SK-N-SH (cell line): ENCODE data around the gene FDXACB1. TPM values are rescaled to one million over a fixed set of nuclear protein-coding genes. Genes with fewer than 3 reads are reported as not detected.

Experiments used
- CTCF ChIA-PET: fragments of 300-600, 350-600 bp; formaldehyde crosslinking; extraction: SDS; loops from one replicate; lab custom pipeline; 2021; lab: Yijun Ruan, JAX
- POLR2A ChIA-PET: fragments of 350-600 bp; sonication (Branson Sonifier 250); formaldehyde crosslinking; extraction: SDS; loops from one replicate; lab custom pipeline; 2020; ENCODE audit warnings: antibody characterized with exemption, inconsistent platforms; lab: Yijun Ruan, JAX
- DNase-seq: peaks from one replicate; pipeline ENCODE4 v3.0.0; 2012
- H2AFZ ChIP-seq: fragments of 200-600 bp; sonication (generic); 2 replicates; pipeline ENCODE4 v1.8.1; 2016; ENCODE audit warnings: antibody characterized with exemption, mild to moderate bottlenecking, low read depth
- H3F3A ChIP-seq: fragments of 200-600 bp; sonication (generic); replicated peaks from 2 replicates; pipeline ENCODE3; 2016; ENCODE audit warnings: antibody characterized with exemption, mild to moderate bottlenecking; ENCODE audit not compliant: insufficient read depth
- H3K27ac ChIP-seq, 2 experiments: fragments of 200-500 bp in 1 of 2; fragments of 200-600 bp in 1 of 2; sonication (Bioruptor generic) in 1 of 2; sonication (generic), shearing (Covaris generic) in 1 of 2; 2 replicates each; pipeline versions ENCODE4 v1.5.1 to v1.6.1; 2014 to 2016; ENCODE audit warnings: low read depth in 2 of 2, inconsistent platforms in 1 of 2, low read length in 1 of 2, mild to moderate bottlenecking in 1 of 2, mixed read lengths in 1 of 2
- H3K27me3 ChIP-seq: fragments of 200-600 bp; sonication (generic), shearing (Covaris generic); 2 replicates; pipeline ENCODE4 v1.6.1; 2016; ENCODE audit warnings: mixed run types; ENCODE audit not compliant: insufficient read depth
- H3K36me3 ChIP-seq, 2 experiments: fragments of 200-500 bp in 1 of 2; fragments of 200-600 bp in 1 of 2; sonication (Bioruptor generic) in 1 of 2; sonication (generic) in 1 of 2; replicated peaks in 1 of 2; 2 replicates each; pipeline versions ENCODE3 to v1.5.1; 2014 to 2016; ENCODE audit warnings: low read length in 1 of 2, mild to moderate bottlenecking in 1 of 2; ENCODE audit not compliant: insufficient read depth in 2 of 2, control insufficient read depth in 1 of 2
- H3K4me1 ChIP-seq, 2 experiments: fragments of 200-500 bp in 1 of 2; fragments of 200-600 bp in 1 of 2; sonication (Bioruptor generic) in 1 of 2; sonication (generic), shearing (Covaris generic) in 1 of 2; 2 replicates each; pipeline versions ENCODE4 v1.5.1 to v1.6.1; 2014 to 2016; ENCODE audit warnings: low read depth in 1 of 2, low read length in 1 of 2, mixed run types in 1 of 2; ENCODE audit not compliant: insufficient read depth in 2 of 2, control insufficient read depth in 1 of 2
- H3K4me2 ChIP-seq: fragments of 200-600 bp; sonication (generic), shearing (Covaris generic); 2 replicates; pipeline ENCODE4 v1.6.1; 2017; ENCODE audit warnings: mixed run types
- H3K4me3 ChIP-seq, 2 experiments: fragments of 200-500 bp in 1 of 2; fragments of 200-600 bp in 1 of 2; sonication (Bioruptor generic) in 1 of 2; sonication (generic), shearing (Covaris generic) in 1 of 2; 2 replicates each; pipeline versions ENCODE4 v1.5.1 to v1.8.1; 2014 to 2016; ENCODE audit warnings: low read depth in 2 of 2, inconsistent platforms in 1 of 2, low read length in 1 of 2, mild to moderate bottlenecking in 1 of 2, mixed read lengths in 1 of 2, moderate library complexity in 1 of 2
- H3K79me2 ChIP-seq: fragments of 200-600 bp; sonication (generic); 2 replicates; pipeline ENCODE4 v1.8.1; 2017; ENCODE audit warnings: mild to moderate bottlenecking; ENCODE audit not compliant: insufficient read depth
- H3K9ac ChIP-seq: fragments of 200-600 bp; sonication (generic); 2 replicates; pipeline ENCODE4 v1.6.1; 2017; ENCODE audit warnings: mixed run types
- H3K9me2 ChIP-seq: fragments of 200-600 bp; sonication (generic); 2 replicates; pipeline ENCODE4 v1.6.1; 2017; ENCODE audit warnings: mixed run types
- H3K9me3 ChIP-seq: fragments of 200-600 bp; sonication (generic); 2 replicates; pipeline ENCODE4 v1.6.1; 2017; ENCODE audit warnings: mixed run types, mild to moderate bottlenecking, moderate library complexity
- H4K20me1 ChIP-seq: fragments of 200-600 bp; sonication (generic); 2 replicates; pipeline ENCODE4 v1.6.1; 2017; ENCODE audit warnings: mild to moderate bottlenecking, mixed run types; ENCODE audit not compliant: insufficient read depth
- CHD2 ChIP-seq: fragments of 150-350 bp; IDR thresholded peaks from 2 replicates; pipeline ENCODE4 v1.6.1; 2018; ENCODE audit warnings: low read length; ENCODE audit not compliant: partially characterized antibody
- ELF1 ChIP-seq: IDR thresholded peaks from 2 replicates; pipeline ENCODE4 v1.4.0; 2012
- EP300 ChIP-seq, 2 experiments: IDR thresholded peaks; 2 replicates each; pipeline versions ENCODE4 v1.4.0 to v1.6.1; 2012; ENCODE audit warnings: borderline replicate concordance in 1 of 2, low read depth in 1 of 2, low read length in 1 of 2
- EZH2phosphoT487 ChIP-seq: fragments of 200-600 bp; sonication (generic); IDR thresholded peaks from 2 replicates; pipeline ENCODE4 v1.6.1; 2017; ENCODE audit warnings: low read depth, mixed run types, mild to moderate bottlenecking, antibody characterized with exemption, moderate library complexity, borderline replicate concordance
- FOSL2 ChIP-seq: IDR thresholded peaks from 2 replicates; pipeline ENCODE4 v1.4.0; 2012; ENCODE audit warnings: low read depth, mild to moderate bottlenecking, moderate library complexity, borderline replicate concordance
- FOXJ3 ChIP-seq: sonication (generic); formaldehyde crosslinking; IDR thresholded peaks from 2 replicates; pipeline ENCODE4 v1.5.1; 2020; ENCODE audit warnings: mild to moderate bottlenecking, missing genetic modification reagents
- FOXM1 ChIP-seq: IDR thresholded peaks from 2 replicates; pipeline ENCODE4 v1.4.0; 2012; ENCODE audit warnings: low read depth, mild to moderate bottlenecking
- GABPA ChIP-seq: IDR thresholded peaks from 2 replicates; pipeline ENCODE4 v1.4.0; 2012; ENCODE audit warnings: low read depth, mild to moderate bottlenecking
- GATA2 ChIP-seq: sonication (generic); formaldehyde crosslinking; IDR thresholded peaks from 2 replicates; pipeline ENCODE4 v1.5.0; 2020; ENCODE audit warnings: mild to moderate bottlenecking, missing genetic modification reagents
- JUND ChIP-seq: IDR thresholded peaks from 2 replicates; pipeline ENCODE4 v1.4.0; 2012
- MEF2A ChIP-seq: IDR thresholded peaks from 2 replicates; pipeline ENCODE4 v1.4.0; 2012; ENCODE audit warnings: low read depth, borderline replicate concordance
- MXI1 ChIP-seq: IDR thresholded peaks from 2 replicates; pipeline ENCODE4 v1.6.1; 2012; ENCODE audit warnings: mild to moderate bottlenecking, low read depth, low read length, improper control_type of control experiment
- NFIC ChIP-seq: IDR thresholded peaks from 2 replicates; pipeline ENCODE4 v1.4.0; 2012; ENCODE audit warnings: borderline replicate concordance
- NRF1 ChIP-seq: IDR thresholded peaks from 2 replicates; pipeline ENCODE4 v1.6.1; 2012; ENCODE audit warnings: low read depth, mild to moderate bottlenecking, low read length
- RAD21 ChIP-seq: IDR thresholded peaks from 2 replicates; pipeline ENCODE4 v1.6.1; 2012; ENCODE audit warnings: mild to moderate bottlenecking, low read length
- RCOR1 ChIP-seq: fragments of 150-350 bp; IDR thresholded peaks from 2 replicates; pipeline ENCODE4 v1.6.1; 2017; ENCODE audit warnings: antibody characterized with exemption, low read length
- RFX5 ChIP-seq: IDR thresholded peaks from 2 replicates; pipeline ENCODE4 v1.6.1; 2012; ENCODE audit warnings: mild to moderate bottlenecking, improper control_type of control experiment, low read length
- RXRA ChIP-seq: IDR thresholded peaks from 2 replicates; pipeline ENCODE4 v1.4.0; 2012; ENCODE audit warnings: low read depth, mild to moderate bottlenecking, borderline replicate concordance
- SIN3A ChIP-seq: IDR thresholded peaks from 2 replicates; pipeline ENCODE4 v1.6.1; 2012; ENCODE audit warnings: low read depth, mild to moderate bottlenecking, low read length, moderate library complexity, borderline replicate concordance
- TAF1 ChIP-seq: IDR thresholded peaks from 2 replicates; pipeline ENCODE4 v1.6.1; 2012; ENCODE audit warnings: low read depth, mild to moderate bottlenecking, low read length, moderate library complexity, borderline replicate concordance
- TCF12 ChIP-seq: IDR thresholded peaks from 2 replicates; pipeline ENCODE4 v1.4.0; 2012
- TEAD4 ChIP-seq: IDR thresholded peaks from 2 replicates; pipeline ENCODE4 v1.4.0; 2012; ENCODE audit warnings: mild to moderate bottlenecking, borderline replicate concordance; ENCODE audit not compliant: insufficient read depth
- WGBS: methylation state at CpG from one replicate; pipeline ENCODE4 v1.1.6; 2017; ENCODE audit warnings: low lambda C conversion rate; 5-methylcytosine and 5-hydroxymethylcytosine counted together
- polyA plus RNA-seq, 3 experiments: library from polyadenylated mRNA; depleted of rRNA; stranded (reverse); fragments of >200 nt; gene quantifications; 2 replicates each; pipeline ENCODE4 v1.2.3, GENCODE V29; 2012
- TF ChIP-seq, protein P1 (sequence below): IDR thresholded peaks from 2 replicates; pipeline ENCODE4 v1.4.0; 2012; ENCODE audit warnings: low read depth, borderline replicate concordance
- TF ChIP-seq, protein P2 (sequence below): fragments of 150-350 bp; IDR thresholded peaks from 2 replicates; pipeline ENCODE4 v1.6.1; 2016; ENCODE audit warnings: mild to moderate bottlenecking, low read depth, low read length
- TF ChIP-seq, protein P3 (sequence below): IDR thresholded peaks from 2 replicates; pipeline ENCODE4 v1.4.0; 2012; ENCODE audit warnings: low read depth
- TF ChIP-seq, protein P4 (sequence below): IDR thresholded peaks from 2 replicates; pipeline ENCODE4; 2012
- TF ChIP-seq, protein P5 (sequence below): IDR thresholded peaks from 2 replicates; pipeline ENCODE4 v1.6.1; 2012; ENCODE audit warnings: mild to moderate bottlenecking, low read depth, low read length, moderate library complexity

Gene FDXACB1
- polyA plus RNA-seq, 1 of the 3 experiments (the other 2 are of a cell fraction): 2.8 TPM

DNA sequence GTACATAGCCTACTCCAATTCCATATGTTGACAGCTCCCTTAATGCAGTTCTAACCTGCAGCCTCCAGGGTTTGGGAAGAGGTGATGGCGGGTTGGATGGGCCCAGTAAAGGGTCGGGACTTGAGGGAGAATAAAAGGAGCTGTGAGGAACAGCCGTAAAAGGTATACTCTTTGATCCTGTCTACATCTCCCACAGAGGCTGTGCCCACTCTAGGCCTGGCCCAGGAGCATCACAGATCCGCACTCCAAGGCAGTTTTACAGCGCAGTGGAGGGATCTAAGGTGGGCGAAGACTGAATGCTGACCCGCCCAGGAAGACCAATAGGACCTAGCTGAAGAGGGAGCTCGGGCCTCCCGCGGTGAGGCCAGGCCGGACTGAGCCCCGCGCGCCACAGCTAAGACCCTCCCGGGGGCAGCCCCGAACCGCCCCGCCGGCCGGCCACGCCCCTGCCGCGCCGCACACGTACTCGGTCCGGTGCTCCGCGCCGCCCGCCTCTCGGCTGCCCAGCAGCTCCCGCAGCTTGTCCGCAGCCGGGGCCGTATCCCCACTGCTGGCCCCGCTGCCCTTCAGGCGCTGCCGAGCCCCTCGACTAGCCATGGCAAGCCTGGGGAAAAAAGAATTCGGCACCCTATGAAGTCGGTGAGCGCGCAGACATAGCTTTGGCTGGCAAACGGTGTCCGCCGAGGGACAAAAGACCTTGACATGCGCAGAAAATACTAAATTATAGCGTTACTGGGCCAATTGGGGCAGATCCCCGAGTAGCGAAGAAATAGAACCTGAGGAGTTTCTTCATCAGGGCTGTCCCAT, 7.9 kb downstream of the FDXACB1 start, which contains the start of gene ALG9:
Gene ALG9 (minus strand): TSS at position 696 of the 807 bp plus-strand sequence. CDS start 99 bp downstream, at position 597.
- H3K27me3 ChIP-seq: no peaks in the 10 kb centered on the region
- H3K36me3 ChIP-seq: peaks cover 21 to 31% of the 10 kb centered on the region in 2 experiments
- H3K9me2 ChIP-seq: no peaks in the 10 kb centered on the region
- peak within 1 kb of the TSS; percentile 85 for H3K4me2 ChIP-seq
- 3% methylated on average over 13 of the region's 51 CpGs for WGBS
- POLR2A ChIA-PET: interaction anchor here (0.8 to 1.7 kb wide), 6 partner anchors 9 to 216 kb away, joined by 3 to 9 read pairs (median 4); partner anchors contain the start of genes SDHD and TIMM8B
- peaks cover 0 to 6% of the 10 kb centered on the region in 2 experiments; a peak in 3 of 4 replicates for H3K4me1 ChIP-seq
- peak within 1 kb of the TSS; percentile 90 for H2AFZ ChIP-seq
- peak within 1 kb of the TSS; percentile 86 for H3K9ac ChIP-seq
- peak within 1 kb of the TSS; percentile 81 to 85 for H3K4me3 ChIP-seq
- peak; percentile 95 for DNase-seq
- no peaks in the 10 kb centered on the region for H3K9me3 ChIP-seq
- peak within 1 kb of the TSS; percentile 81 to 93 for H3K27ac ChIP-seq
- peaks cover 3% of the 10 kb centered on the region for H3F3A ChIP-seq
- no peaks in the 10 kb centered on the region for H4K20me1 ChIP-seq
- CTCF ChIA-PET: interaction anchor here (0.7 to 1.6 kb wide), 13 partner anchors 13 to 268 kb away, joined by 3 to 6 read pairs (median 3); no protein-coding TSS in a partner anchor
- H3K79me2 ChIP-seq: peaks cover 18% of the 10 kb centered on the region
- TF ChIP-seq ELF1 (no peak), MEF2A (no peak), CHD2 (peak; percentile 6), NFIC (no peak), TAF1 (no peak; the same call in 1 of the 2 replicates), RFX5 (peak; percentile 50; the same call in 1 of the 2 replicates), GATA2 (no peak), SIN3A (peak; percentile 42; the same call in 1 of the 2 replicates), MXI1 (peak; percentile 70), GABPA (no peak), JUND (no peak), FOSL2 (no peak), TEAD4 (no peak), EZH2phosphoT487 (no peak), RAD21 (no peak), TCF12 (no peak), FOXJ3 (no peak), RCOR1 (no peak), RXRA (no peak), NRF1 (peak; percentile 47; the same call in 1 of the 2 replicates), FOXM1 (no peak), EP300 (IDR thresholded peaks at IDR 0.05; ENCODE audit: borderline replicate concordance in 1 of 2, low read depth in 1 of 2, low read length in 1 of 2) (no peak)
- TF ChIP-seq, protein P1, sequence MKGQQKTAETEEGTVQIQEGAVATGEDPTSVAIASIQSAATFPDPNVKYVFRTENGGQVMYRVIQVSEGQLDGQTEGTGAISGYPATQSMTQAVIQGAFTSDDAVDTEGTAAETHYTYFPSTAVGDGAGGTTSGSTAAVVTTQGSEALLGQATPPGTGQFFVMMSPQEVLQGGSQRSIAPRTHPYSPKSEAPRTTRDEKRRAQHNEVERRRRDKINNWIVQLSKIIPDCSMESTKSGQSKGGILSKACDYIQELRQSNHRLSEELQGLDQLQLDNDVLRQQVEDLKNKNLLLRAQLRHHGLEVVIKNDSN: no peak
- TF ChIP-seq, protein P2, sequence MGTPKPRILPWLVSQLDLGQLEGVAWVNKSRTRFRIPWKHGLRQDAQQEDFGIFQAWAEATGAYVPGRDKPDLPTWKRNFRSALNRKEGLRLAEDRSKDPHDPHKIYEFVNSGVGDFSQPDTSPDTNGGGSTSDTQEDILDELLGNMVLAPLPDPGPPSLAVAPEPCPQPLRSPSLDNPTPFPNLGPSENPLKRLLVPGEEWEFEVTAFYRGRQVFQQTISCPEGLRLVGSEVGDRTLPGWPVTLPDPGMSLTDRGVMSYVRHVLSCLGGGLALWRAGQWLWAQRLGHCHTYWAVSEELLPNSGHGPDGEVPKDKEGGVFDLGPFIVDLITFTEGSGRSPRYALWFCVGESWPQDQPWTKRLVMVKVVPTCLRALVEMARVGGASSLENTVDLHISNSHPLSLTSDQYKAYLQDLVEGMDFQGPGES: no peak
- TF ChIP-seq, protein P3, sequence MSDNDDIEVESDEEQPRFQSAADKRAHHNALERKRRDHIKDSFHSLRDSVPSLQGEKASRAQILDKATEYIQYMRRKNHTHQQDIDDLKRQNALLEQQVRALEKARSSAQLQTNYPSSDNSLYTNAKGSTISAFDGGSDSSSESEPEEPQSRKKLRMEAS: peak; percentile 41; the same call in 1 of the 2 replicates
- TF ChIP-seq, protein P4, sequence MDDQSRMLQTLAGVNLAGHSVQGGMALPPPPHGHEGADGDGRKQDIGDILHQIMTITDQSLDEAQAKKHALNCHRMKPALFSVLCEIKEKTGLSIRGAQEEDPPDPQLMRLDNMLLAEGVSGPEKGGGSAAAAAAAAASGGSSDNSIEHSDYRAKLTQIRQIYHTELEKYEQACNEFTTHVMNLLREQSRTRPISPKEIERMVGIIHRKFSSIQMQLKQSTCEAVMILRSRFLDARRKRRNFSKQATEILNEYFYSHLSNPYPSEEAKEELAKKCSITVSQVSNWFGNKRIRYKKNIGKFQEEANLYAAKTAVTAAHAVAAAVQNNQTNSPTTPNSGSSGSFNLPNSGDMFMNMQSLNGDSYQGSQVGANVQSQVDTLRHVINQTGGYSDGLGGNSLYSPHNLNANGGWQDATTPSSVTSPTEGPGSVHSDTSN: no peak; the same call in 1 of the 2 replicates
- TF ChIP-seq, protein P5, sequence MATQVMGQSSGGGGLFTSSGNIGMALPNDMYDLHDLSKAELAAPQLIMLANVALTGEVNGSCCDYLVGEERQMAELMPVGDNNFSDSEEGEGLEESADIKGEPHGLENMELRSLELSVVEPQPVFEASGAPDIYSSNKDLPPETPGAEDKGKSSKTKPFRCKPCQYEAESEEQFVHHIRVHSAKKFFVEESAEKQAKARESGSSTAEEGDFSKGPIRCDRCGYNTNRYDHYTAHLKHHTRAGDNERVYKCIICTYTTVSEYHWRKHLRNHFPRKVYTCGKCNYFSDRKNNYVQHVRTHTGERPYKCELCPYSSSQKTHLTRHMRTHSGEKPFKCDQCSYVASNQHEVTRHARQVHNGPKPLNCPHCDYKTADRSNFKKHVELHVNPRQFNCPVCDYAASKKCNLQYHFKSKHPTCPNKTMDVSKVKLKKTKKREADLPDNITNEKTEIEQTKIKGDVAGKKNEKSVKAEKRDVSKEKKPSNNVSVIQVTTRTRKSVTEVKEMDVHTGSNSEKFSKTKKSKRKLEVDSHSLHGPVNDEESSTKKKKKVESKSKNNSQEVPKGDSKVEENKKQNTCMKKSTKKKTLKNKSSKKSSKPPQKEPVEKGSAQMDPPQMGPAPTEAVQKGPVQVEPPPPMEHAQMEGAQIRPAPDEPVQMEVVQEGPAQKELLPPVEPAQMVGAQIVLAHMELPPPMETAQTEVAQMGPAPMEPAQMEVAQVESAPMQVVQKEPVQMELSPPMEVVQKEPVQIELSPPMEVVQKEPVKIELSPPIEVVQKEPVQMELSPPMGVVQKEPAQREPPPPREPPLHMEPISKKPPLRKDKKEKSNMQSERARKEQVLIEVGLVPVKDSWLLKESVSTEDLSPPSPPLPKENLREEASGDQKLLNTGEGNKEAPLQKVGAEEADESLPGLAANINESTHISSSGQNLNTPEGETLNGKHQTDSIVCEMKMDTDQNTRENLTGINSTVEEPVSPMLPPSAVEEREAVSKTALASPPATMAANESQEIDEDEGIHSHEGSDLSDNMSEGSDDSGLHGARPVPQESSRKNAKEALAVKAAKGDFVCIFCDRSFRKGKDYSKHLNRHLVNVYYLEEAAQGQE: no peak
